ES-I3 (cell line): Measurements from ENCODE around the gene OR52N2.

Experiments used
- H3K36me3 ChIP-seq: 2 replicates; pipeline ENCODE4 v1.6.1; 2013; ENCODE audit warnings: mild to moderate bottlenecking, low read length, control low read depth, moderate library complexity; ENCODE audit not compliant: insufficient read depth
- H3K4me1 ChIP-seq: 2 replicates; pipeline ENCODE4 v1.6.1; 2013; ENCODE audit warnings: mild to moderate bottlenecking, control low read depth, low read length; ENCODE audit not compliant: insufficient read depth
- H3K9ac ChIP-seq: 2 replicates; pipeline ENCODE4 v1.6.1; 2013; ENCODE audit warnings: low read depth, mild to moderate bottlenecking, low read length, moderate library complexity
- H3K9me3 ChIP-seq: 2 replicates; pipeline ENCODE4 v1.6.1; 2013; ENCODE audit warnings: mild to moderate bottlenecking, low read length, moderate library complexity; ENCODE audit not compliant: control insufficient read depth, insufficient read depth

OR52N2 gene

GRCh38 chr11:5841797-5842196, 33.1 kb downstream of the OR52N2 start, which contains the start of gene OR52E6:
Gene OR52E6, minus strand, starts transcription at chr11:5841897. Its CDS starts 0 bp downstream, at chr11:5841897.
- Histone ChIP-seq H3K9me3 (no peaks in the 10 kb centered on the region), H3K9ac (no peak within 1 kb of the TSS), H3K4me1 (no peaks in the 10 kb centered on the region), H3K36me3 (no peaks in the 10 kb centered on the region)

GRCh38 chr11:5846701-5847100, 38.0 kb downstream of the OR52N2 start:
- Histone ChIP-seq H3K9ac (no peak overlapping the region), H3K9me3 (no peaks in the 10 kb centered on the region), H3K4me1 (no peaks in the 10 kb centered on the region), H3K36me3 (no peaks in the 10 kb centered on the region)

DNA sequence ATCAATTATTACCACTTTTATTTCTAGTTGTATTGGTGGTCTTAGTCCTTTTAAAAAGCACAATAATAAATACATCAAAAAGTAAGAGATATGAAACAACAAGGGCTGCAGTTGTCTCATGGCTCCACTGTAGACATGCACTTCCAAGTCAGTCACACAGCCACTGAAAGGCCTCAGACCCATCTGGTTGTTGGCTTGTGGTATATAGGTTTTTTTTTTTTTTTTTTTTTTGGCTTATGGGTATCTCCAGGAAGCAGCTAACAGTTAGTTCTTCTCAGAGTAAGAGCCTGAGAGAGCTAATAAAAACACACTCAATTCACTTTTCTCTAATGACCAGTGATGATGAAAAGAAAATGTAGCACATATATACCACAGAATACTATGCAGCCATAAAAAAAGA, 39.0 kb downstream of the OR52N2 start:
- no peak overlapping the region for H3K9ac ChIP-seq
- H3K36me3 ChIP-seq, result no peaks in the 10 kb centered on the region
- H3K9me3 ChIP-seq, result no peaks in the 10 kb centered on the region
- H3K4me1 ChIP-seq, result no peaks in the 10 kb centered on the region

- H3K36me3 ChIP-seq, result no peaks in the 10 kb centered on the region
- H3K9ac ChIP-seq, result no peak overlapping the region
- no peaks in the 10 kb centered on the region for H3K9me3 ChIP-seq
- no peaks in the 10 kb centered on the region for H3K4me1 ChIP-seq
Observed at GRCh38 chr11:5851002-5851401, 42.3 kb downstream of the OR52N2 start.

DNA sequence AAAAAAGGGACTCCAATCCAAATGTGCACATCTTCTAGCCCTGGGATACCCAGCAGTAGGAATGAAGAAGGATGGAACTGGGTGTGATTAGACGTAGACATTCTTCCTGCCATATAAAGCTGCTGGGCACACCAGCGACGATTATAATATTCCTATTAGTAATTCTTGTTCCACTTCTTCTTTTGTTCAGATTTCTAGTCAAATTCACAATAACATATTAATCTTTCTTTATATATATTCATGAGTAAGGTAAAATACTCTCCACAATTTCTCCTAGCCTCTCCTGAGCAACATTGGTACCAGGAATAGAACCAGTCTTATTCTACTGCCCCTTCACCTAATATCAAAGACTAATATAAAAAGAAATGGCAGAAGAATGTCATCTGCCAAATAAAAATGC, 48.9 kb downstream of the OR52N2 start, which contains the start of gene OR52E8:
OR52E8 (minus strand) TSS at position 101 of the 400 bp plus-strand sequence; CDS start at position 101, 0 bp downstream.
- Histone ChIP-seq H3K9me3 (no peaks in the 10 kb centered on the region), H3K4me1 (no peaks in the 10 kb centered on the region), H3K36me3 (no peaks in the 10 kb centered on the region), H3K9ac (no peak within 1 kb of the TSS)

- H3K4me1 ChIP-seq, result no peaks in the 10 kb centered on the region
- no peaks in the 10 kb centered on the region for H3K36me3 ChIP-seq
- 0 out of 2 replicates have a peak, but pooled peaks cover 4% of the 10 kb centered on the region for H3K9me3 ChIP-seq
- H3K9ac ChIP-seq, result no peak overlapping the region
Observed at GRCh38 chr11:5865826-5866225, 57.1 kb downstream of the OR52N2 start.
